T follicular helper cell (primary cell): Measurements from ENCODE around the gene METRNL.

Source experiments
- DNase-seq: peaks from one replicate; pipeline ENCODE4 v3.0.0-alpha.2; 2020; ENCODE audit warnings: low read depth

The METRNL gene

GRCh38 chr17:83080858-83081683 is 1.7 kb downstream of the METRNL start:
- DNase-seq: no peak

- no peak for DNase-seq
Observed at GRCh38 chr17:83081684-83082201, 2.3 kb downstream of the METRNL start.

GRCh38 chr17:83082424-83082823 is 3.0 kb downstream of the METRNL start:
- DNase-seq: no peak

GRCh38 chr17:83082909-83083367 is 3.5 kb downstream of the METRNL start:
- DNase-seq: no peak

GRCh38 chr17:83083368-83084201 is 4.2 kb downstream of the METRNL start:
- DNase-seq: no peak

- no peak for DNase-seq
Observed at GRCh38 chr17:83084214-83084613, 4.8 kb downstream of the METRNL start.

GRCh38 chr17:83084621-83085056 is 5.2 kb downstream of the METRNL start:
- DNase-seq: no peak

GRCh38 chr17:83085103-83085502 is 5.7 kb downstream of the METRNL start:
- DNase-seq: no peak

GRCh38 chr17:83085526-83086198 is 6.3 kb downstream of the METRNL start:
- no peak for DNase-seq

GRCh38 chr17:83086199-83086880 is 6.9 kb downstream of the METRNL start:
- no peak for DNase-seq

GRCh38 chr17:83086907-83087787 is 7.7 kb downstream of the METRNL start:
- no peak for DNase-seq

GRCh38 chr17:83087788-83088360 is 8.5 kb downstream of the METRNL start:
- no peak for DNase-seq

GRCh38 chr17:83088451-83088850 is 9.0 kb downstream of the METRNL start:
- no peak for DNase-seq

GRCh38 chr17:83088909-83089308 is 9.5 kb downstream of the METRNL start:
- DNase-seq: no peak

- DNase-seq: no peak
Observed at GRCh38 chr17:83089328-83090132, 10.1 kb downstream of the METRNL start.

GRCh38 chr17:83090444-83091256 is 11.2 kb downstream of the METRNL start:
- DNase-seq: no peak

GRCh38 chr17:83091257-83092141 is 12.1 kb downstream of the METRNL start:
- no peak for DNase-seq
